Caco-2 (cell line): ENCODE data around the gene KRTAP22-1. TPM values are rescaled to one million over a fixed set of nuclear protein-coding genes. Genes with fewer than 3 reads are reported as not detected.

ENCODE experiments used
- Bru-seq: library from RNA; stranded (reverse); fragments of 400-500 nt; gene quantifications from one replicate; lab custom pipeline; 2021; lab: Mats Ljungman, UMichigan
- BruChase-seq, 2 experiments: library from RNA; stranded (reverse); fragments of 400-500 nt; gene quantifications; one replicate each; lab custom pipeline; 2021; lab: Mats Ljungman, UMichigan
- BruUV-seq: library from RNA; stranded (reverse); fragments of 400-500 nt; replicated peaks from 2 replicates; lab custom pipeline; 2021; lab: Mats Ljungman, UMichigan
- CTCF ChIA-PET: fragments of 300-600 bp; sonication (Branson Sonifier 250); formaldehyde crosslinking; loops from one replicate; lab custom pipeline; 2022; ENCODE audit warnings: antibody characterized with exemption; lab: Charles Lee
- POLR2A ChIA-PET: fragments of 300-600 bp; sonication (Branson Sonifier 250); formaldehyde crosslinking; loops from one replicate; lab custom pipeline; 2022; ENCODE audit warnings: antibody characterized with exemption; lab: Charles Lee
- DNase-seq, 2 experiments: peaks; one replicate each; pipeline versions ENCODE4 v3.0.0 to v3.0.0-alpha.2; 2020 to 2022
- H3K27me3 ChIP-seq: replicated peaks from 2 replicates; pipeline ENCODE4 v1.6.0; 2011; ENCODE audit warnings: low read length; ENCODE audit not compliant: control insufficient read depth, insufficient read depth
- H3K36me3 ChIP-seq: 2 replicates; pipeline ENCODE4 v1.5.1; 2011; ENCODE audit warnings: low read length; ENCODE audit not compliant: control insufficient read depth, insufficient read depth
- H3K4me1 ChIP-seq: fragments of 250-450 bp; sonication (Bioruptor Pico); 2 replicates; pipeline ENCODE4 v1.5.1; 2020; ENCODE audit warnings: mild to moderate bottlenecking
- H3K4me3 ChIP-seq: 2 replicates; pipeline ENCODE4 v1.5.1; 2011; ENCODE audit warnings: low read depth, mild to moderate bottlenecking, control low read depth, low read length
- H3K9me3 ChIP-seq: fragments of 250-450 bp; sonication (Bioruptor Pico); 2 replicates; pipeline ENCODE4 v1.5.1; 2020; ENCODE audit warnings: mild to moderate bottlenecking, moderate library complexity
- H3K27ac Mint-ChIP-seq: one replicate; pipeline ENCODE4 v1.8.0; 2022; ENCODE audit warnings: mixed read lengths; ENCODE audit not compliant: unreplicated experiment
- H3K27me3 Mint-ChIP-seq: one replicate; pipeline ENCODE4 v1.8.0; 2022; ENCODE audit warnings: mixed read lengths; ENCODE audit not compliant: insufficient read depth, unreplicated experiment
- H3K36me3 Mint-ChIP-seq: one replicate; pipeline ENCODE4 v1.8.0; 2022; ENCODE audit warnings: mild to moderate bottlenecking, mixed read lengths; ENCODE audit not compliant: insufficient read depth, unreplicated experiment
- H3K4me1 Mint-ChIP-seq: one replicate; pipeline ENCODE4 v1.8.0; 2022; ENCODE audit warnings: low read depth, mixed read lengths; ENCODE audit not compliant: unreplicated experiment
- H3K4me3 Mint-ChIP-seq: one replicate; pipeline ENCODE4 v1.8.0; 2022; ENCODE audit warnings: mild to moderate bottlenecking, moderate library complexity, mixed read lengths; ENCODE audit not compliant: unreplicated experiment
- H3K9me3 Mint-ChIP-seq: one replicate; pipeline ENCODE4 v1.8.0; 2022; ENCODE audit warnings: mixed read lengths; ENCODE audit not compliant: unreplicated experiment
- intact Hi-C: fragments of 100-400 bp; cut with micrococcal nuclease; formaldehyde crosslinking; loops from one replicate; pipeline ENCODE4 v1.10.0; 2022; ENCODE audit not compliant: unreplicated experiment
- long read RNA-seq: library from polyadenylated mRNA; stranded (forward); transcript quantifications from one replicate; pipeline ENCODE4 v2.0.0, GENCODE V29; 2022
- total RNA-seq: library from RNA; stranded (reverse); gene quantifications from 2 replicates; pipeline ENCODE4 v1.2.3, GENCODE V29; 2022
- TF ChIP-seq, protein P1 (sequence below), 2 experiments: fragments of 200-600 bp in 1 of 2; IDR thresholded peaks; 1 replicate in 1 of 2; 2 replicates in 1 of 2; pipeline versions ENCODE4 v1.5.1 to v1.8.0; 2011 to 2022; ENCODE audit warnings: antibody characterized with exemption in 1 of 2, control low read depth in 1 of 2, inconsistent platforms in 1 of 2, low read depth in 1 of 2, low read length in 1 of 2, mild to moderate bottlenecking in 1 of 2, moderate library complexity in 1 of 2; ENCODE audit not compliant: insufficient read depth in 1 of 2, severe bottlenecking in 1 of 2, unreplicated experiment in 1 of 2

The KRTAP22-1 gene
- not detected in 2 replicates for total RNA-seq
- Bru-seq, nascent RNA, result not detected
- BruChase-seq, experiment 1, labeled RNA remaining after a 2-hour chase, result not detected
- not detected for BruChase-seq, experiment 2, labeled RNA remaining after a 6-hour chase
- long read RNA-seq, result 0 reads

GRCh38 chr21:30600787-30601186 lies at the start of gene KRTAP22-1:
TSS of gene KRTAP22-1 (plus strand) at chr21:30601087.
- H3K36me3 ChIP-seq, result no peaks in the 10 kb centered on the region
- no peaks in the 10 kb centered on the region for H3K9me3 ChIP-seq
- peaks cover 6% of the 10 kb centered on the region for H3K4me1 Mint-ChIP-seq
- no peak within 1 kb of the TSS for H3K27ac Mint-ChIP-seq
- TF ChIP-seq, protein P1, sequence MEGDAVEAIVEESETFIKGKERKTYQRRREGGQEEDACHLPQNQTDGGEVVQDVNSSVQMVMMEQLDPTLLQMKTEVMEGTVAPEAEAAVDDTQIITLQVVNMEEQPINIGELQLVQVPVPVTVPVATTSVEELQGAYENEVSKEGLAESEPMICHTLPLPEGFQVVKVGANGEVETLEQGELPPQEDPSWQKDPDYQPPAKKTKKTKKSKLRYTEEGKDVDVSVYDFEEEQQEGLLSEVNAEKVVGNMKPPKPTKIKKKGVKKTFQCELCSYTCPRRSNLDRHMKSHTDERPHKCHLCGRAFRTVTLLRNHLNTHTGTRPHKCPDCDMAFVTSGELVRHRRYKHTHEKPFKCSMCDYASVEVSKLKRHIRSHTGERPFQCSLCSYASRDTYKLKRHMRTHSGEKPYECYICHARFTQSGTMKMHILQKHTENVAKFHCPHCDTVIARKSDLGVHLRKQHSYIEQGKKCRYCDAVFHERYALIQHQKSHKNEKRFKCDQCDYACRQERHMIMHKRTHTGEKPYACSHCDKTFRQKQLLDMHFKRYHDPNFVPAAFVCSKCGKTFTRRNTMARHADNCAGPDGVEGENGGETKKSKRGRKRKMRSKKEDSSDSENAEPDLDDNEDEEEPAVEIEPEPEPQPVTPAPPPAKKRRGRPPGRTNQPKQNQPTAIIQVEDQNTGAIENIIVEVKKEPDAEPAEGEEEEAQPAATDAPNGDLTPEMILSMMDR (IDR thresholded peaks at IDR 0.05; ENCODE audit: insufficient read depth in 1 of 2, low read depth in 1 of 2, low read length in 1 of 2, severe bottlenecking in 1 of 2, unreplicated experiment in 1 of 2), result no peak
- no peaks in the 10 kb centered on the region for H3K4me1 ChIP-seq
- BruUV-seq, result no TSS peak
- H3K36me3 Mint-ChIP-seq, result no peaks in the 10 kb centered on the region
- H3K4me3 ChIP-seq, result no peak within 1 kb of the TSS
- H3K27me3 Mint-ChIP-seq, result no peaks in the 10 kb centered on the region
- intact Hi-C loops, result no loop called here
- no peaks in the 10 kb centered on the region for H3K9me3 Mint-ChIP-seq
- no peak for DNase-seq
- POLR2A ChIA-PET, result no interaction called here
- H3K4me3 Mint-ChIP-seq, result no peak within 1 kb of the TSS
- H3K27me3 ChIP-seq, result no peaks in the 10 kb centered on the region
- CTCF ChIA-PET, result no interaction called here

DNA sequence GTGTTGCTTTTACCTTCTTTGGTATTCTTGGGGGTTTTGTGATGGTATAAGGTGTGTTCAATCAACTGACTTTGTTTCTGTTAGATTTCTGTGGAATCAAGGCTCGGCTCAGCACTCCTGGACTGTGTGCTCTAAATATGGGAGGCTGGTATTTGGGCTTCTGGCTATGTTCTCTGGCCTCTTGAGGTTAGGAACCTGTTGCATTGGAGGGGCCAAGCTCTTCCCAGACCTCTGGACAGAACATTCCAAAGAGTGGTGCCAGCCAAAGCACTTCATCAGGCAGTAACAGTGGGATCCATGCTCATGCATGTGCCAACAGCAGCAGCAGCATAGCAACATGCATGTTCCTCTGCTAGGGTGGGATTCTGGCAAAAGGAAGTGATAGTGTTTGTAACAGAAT lies 48.1 kb upstream of the KRTAP22-1 start:
- no peak for DNase-seq
- intact Hi-C loops, result no loop called here
- no peak overlapping the region for H3K27ac Mint-ChIP-seq

DNA sequence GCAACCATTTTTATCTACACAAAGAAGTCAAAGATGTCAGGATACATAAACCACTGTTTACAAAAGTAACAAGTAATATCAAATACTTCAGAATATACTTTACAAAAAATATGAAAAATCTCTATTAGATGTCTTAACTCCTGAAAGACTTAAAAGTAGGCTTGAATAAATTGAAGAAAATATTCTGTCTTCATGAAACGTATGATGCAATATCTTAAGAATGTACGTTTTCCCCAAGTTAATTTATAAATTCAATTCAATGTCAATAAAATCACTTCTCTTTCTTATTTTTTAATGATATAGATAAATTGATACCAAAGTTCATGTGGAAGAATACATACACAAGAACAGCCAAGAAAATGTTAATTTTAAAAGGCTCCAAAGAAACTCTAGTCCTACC lies 45.8 kb upstream of the KRTAP22-1 start:
- no peak for DNase-seq
- Mint-ChIP-seq H3K36me3 (no peaks in the 10 kb centered on the region), H3K4me3 (no peak overlapping the region), H3K4me1 (no peaks in the 10 kb centered on the region), H3K27me3 (peaks cover 2% of the 10 kb centered on the region), H3K9me3 (peaks cover 13% of the 10 kb centered on the region), H3K27ac (no peak overlapping the region)
- POLR2A ChIA-PET, result no interaction called here
- BruUV-seq, result no TSS peak
- Histone ChIP-seq H3K27me3 (no peaks in the 10 kb centered on the region), H3K4me3 (no peak overlapping the region), H3K9me3 (no peaks in the 10 kb centered on the region), H3K4me1 (no peaks in the 10 kb centered on the region), H3K36me3 (no peaks in the 10 kb centered on the region)
- intact Hi-C loops, result no loop called here
- CTCF ChIA-PET, result no interaction called here
- TF ChIP-seq, protein P1 (IDR thresholded peaks at IDR 0.05; ENCODE audit: insufficient read depth in 1 of 2, low read depth in 1 of 2, low read length in 1 of 2, severe bottlenecking in 1 of 2, unreplicated experiment in 1 of 2), result no peak

More for the DNA sequence above, 48.1 kb upstream of the KRTAP22-1 start:
- POLR2A ChIA-PET, result no interaction called here
- H3K4me3 ChIP-seq, result no peak overlapping the region
- H3K4me1 ChIP-seq, result no peaks in the 10 kb centered on the region
- Mint-ChIP-seq H3K27me3 (peaks cover 6% of the 10 kb centered on the region), H3K4me3 (no peak overlapping the region), H3K36me3 (no peaks in the 10 kb centered on the region), H3K4me1 (no peaks in the 10 kb centered on the region), H3K9me3 (peaks cover 8% of the 10 kb centered on the region)
- H3K27me3 ChIP-seq, result no peaks in the 10 kb centered on the region
- CTCF ChIA-PET, result no interaction called here
- no peaks in the 10 kb centered on the region for H3K9me3 ChIP-seq
- H3K36me3 ChIP-seq, result no peaks in the 10 kb centered on the region
- BruUV-seq, result no TSS peak
- TF ChIP-seq, protein P1 (IDR thresholded peaks at IDR 0.05; ENCODE audit: insufficient read depth in 1 of 2, low read depth in 1 of 2, low read length in 1 of 2, severe bottlenecking in 1 of 2, unreplicated experiment in 1 of 2), result no peak
